CD8-positive, alpha-beta memory T cell (primary cell): ENCODE results near the gene CEACAM18. TPM values are rescaled to one million over a fixed set of nuclear protein-coding genes. Genes with fewer than 3 reads are reported as not detected.

Experiments used
- polyA plus RNA-seq: library from polyadenylated mRNA; unstranded; fragments of 300-500 nt; fragmentation: Illumina TruSeq; gene quantifications from one replicate; pipeline ENCODE4 v1.2.3, GENCODE V29; 2021
- total RNA-seq, 2 experiments: library from RNA; stranded (reverse); gene quantifications; one replicate each; pipeline ENCODE4 v1.2.3, GENCODE V29; 2021

The CEACAM18 gene
- total and polyA plus RNA-seq, 3 experiments from 2014 or later = not detected

Other genes with a start within 250 kb of the CEACAM18 start
- not detected for gene SIGLECL1, start 227.5 kb upstream of the CEACAM18 start, total RNA-seq
- not detected for gene SIGLECL1, start 227.5 kb upstream of the CEACAM18 start, polyA plus RNA-seq
- under 1 TPM; 0.09 TPM for gene IGLON5, start 166.9 kb upstream of the CEACAM18 start, total RNA-seq
- gene IGLON5, start 166.9 kb upstream of the CEACAM18 start, polyA plus RNA-seq = not detected
- 1 to 10 TPM; 3.3 to 3.6 TPM for gene VSIG10L, start 136.4 kb upstream of the CEACAM18 start, total RNA-seq
- 0.29 TPM for gene VSIG10L, start 136.4 kb upstream of the CEACAM18 start, polyA plus RNA-seq
- 100 to 1,000 TPM; 122 to 124 TPM for gene ETFB, start 112.2 kb upstream of the CEACAM18 start, total RNA-seq
- 80.0 TPM for gene ETFB, start 112.2 kb upstream of the CEACAM18 start, polyA plus RNA-seq
- gene CLDND2, start 109.5 kb upstream of the CEACAM18 start, total RNA-seq = 10 to 100 TPM; 24.9 to 25.0 TPM
- gene CLDND2, start 109.5 kb upstream of the CEACAM18 start, polyA plus RNA-seq = 1.5 TPM
- gene NKG7, start 105.9 kb upstream of the CEACAM18 start, total RNA-seq = 100 to 1,000 TPM; 866 to 901 TPM
- gene NKG7, start 105.9 kb upstream of the CEACAM18 start, polyA plus RNA-seq = 2,087 TPM
- under 1 TPM; 0.66 to 0.93 TPM for gene LIM2, start 90.6 kb upstream of the CEACAM18 start, total RNA-seq
- gene LIM2, start 90.6 kb upstream of the CEACAM18 start, polyA plus RNA-seq = 0.38 TPM
- not detected for gene C19orf84, start 87.9 kb upstream of the CEACAM18 start, total RNA-seq
- gene C19orf84, start 87.9 kb upstream of the CEACAM18 start, polyA plus RNA-seq = not detected
- gene SIGLEC10, start 60.9 kb upstream of the CEACAM18 start, total RNA-seq = 1 to 10 TPM; 2.4 to 2.9 TPM
- 1.1 TPM for gene SIGLEC10, start 60.9 kb upstream of the CEACAM18 start, polyA plus RNA-seq
- gene SIGLEC8, start 20.1 kb upstream of the CEACAM18 start, total RNA-seq = not detected
- not detected for gene SIGLEC8, start 20.1 kb upstream of the CEACAM18 start, polyA plus RNA-seq
- 1 to 10 TPM in 1 of 2 experiments, under 1 TPM in 1; 0.60 to 1.0 TPM for gene SIGLEC12, start 23.3 kb downstream of the CEACAM18 start, total RNA-seq
- gene SIGLEC12, start 23.3 kb downstream of the CEACAM18 start, polyA plus RNA-seq = 0.31 TPM
- not detected for gene SIGLEC6, start 53.1 kb downstream of the CEACAM18 start, total RNA-seq
- gene SIGLEC6, start 53.1 kb downstream of the CEACAM18 start, polyA plus RNA-seq = not detected
- gene ZNF175, start 92.7 kb downstream of the CEACAM18 start, total RNA-seq = 10 to 100 TPM in 1 of 2 experiments, 1 to 10 TPM in 1; 10.0 to 11.6 TPM
- gene ZNF175, start 92.7 kb downstream of the CEACAM18 start, polyA plus RNA-seq = 3.2 TPM
- under 1 TPM in 1 of 2 experiments, not detected in 1; 0.13 TPM for gene SIGLEC5, start 151.9 kb downstream of the CEACAM18 start, total RNA-seq
- not detected for gene SIGLEC5, start 151.9 kb downstream of the CEACAM18 start, polyA plus RNA-seq
- under 1 TPM; 0.33 to 0.35 TPM for gene SIGLEC14, start 168.3 kb downstream of the CEACAM18 start, total RNA-seq
- gene SIGLEC14, start 168.3 kb downstream of the CEACAM18 start, polyA plus RNA-seq = not detected
- 1 to 10 TPM; 3.1 to 3.3 TPM for gene SPACA6, start 214.8 kb downstream of the CEACAM18 start, total RNA-seq
- 2.2 TPM for gene SPACA6, start 214.8 kb downstream of the CEACAM18 start, polyA plus RNA-seq
- gene HAS1, start 245.5 kb downstream of the CEACAM18 start, total RNA-seq = not detected
- not detected for gene HAS1, start 245.5 kb downstream of the CEACAM18 start, polyA plus RNA-seq